Measurements from ENCODE around the gene KCNC1.

GRCh38 chr11:17687946-17688670 is 46.5 kb upstream of the KCNC1 start:
- no peak for TF ChIP-seq POLR2A (IDR thresholded peaks at IDR 0.05)
- no peak for TF ChIP-seq CTCF (IDR thresholded peaks at IDR 0.05)

Measured in thyroid gland (tissue), 4 donors.